Brain microvascular endothelial cell (primary cell): ENCODE data around the gene SLC34A2.

Experiments
- DNase-seq: peaks from one replicate; pipeline ENCODE4 v3.0.0-alpha.2; 2020
- H3K27ac ChIP-seq: fragments of 250-450 bp; sonication (Bioruptor Pico); 2 replicates; pipeline ENCODE4 v1.5.1; 2020; ENCODE audit warnings: mild to moderate bottlenecking, moderate library complexity
- H3K27me3 ChIP-seq: fragments of 250-450 bp; sonication (Bioruptor Pico); replicated peaks from 2 replicates; pipeline ENCODE4 v1.5.1; 2020; ENCODE audit warnings: mild to moderate bottlenecking
- H3K36me3 ChIP-seq: fragments of 250-450 bp; sonication (Bioruptor Pico); replicated peaks from 2 replicates; pipeline ENCODE4 v1.5.1; 2020; ENCODE audit warnings: mild to moderate bottlenecking
- H3K4me3 ChIP-seq: 2 replicates; pipeline ENCODE4 v1.5.1; 2011; ENCODE audit warnings: low read depth, mild to moderate bottlenecking, control low read depth, low read length, moderate library complexity
- in situ Hi-C: cut with HindIII; loops from 2 replicates; pipeline ENCODE4 v1.10.0; 2017; ENCODE audit warnings: low sequenced_read_pairs, low pct_ligation_motif_present
- TF ChIP-seq, protein P1 (sequence below): IDR thresholded peaks from 2 replicates; pipeline ENCODE4 v1.5.1; 2011; ENCODE audit warnings: low read depth, mild to moderate bottlenecking, moderate library complexity, low read length, control low read depth, inconsistent platforms; ENCODE audit errors: missing control alignments

The SLC34A2 gene

DNA sequence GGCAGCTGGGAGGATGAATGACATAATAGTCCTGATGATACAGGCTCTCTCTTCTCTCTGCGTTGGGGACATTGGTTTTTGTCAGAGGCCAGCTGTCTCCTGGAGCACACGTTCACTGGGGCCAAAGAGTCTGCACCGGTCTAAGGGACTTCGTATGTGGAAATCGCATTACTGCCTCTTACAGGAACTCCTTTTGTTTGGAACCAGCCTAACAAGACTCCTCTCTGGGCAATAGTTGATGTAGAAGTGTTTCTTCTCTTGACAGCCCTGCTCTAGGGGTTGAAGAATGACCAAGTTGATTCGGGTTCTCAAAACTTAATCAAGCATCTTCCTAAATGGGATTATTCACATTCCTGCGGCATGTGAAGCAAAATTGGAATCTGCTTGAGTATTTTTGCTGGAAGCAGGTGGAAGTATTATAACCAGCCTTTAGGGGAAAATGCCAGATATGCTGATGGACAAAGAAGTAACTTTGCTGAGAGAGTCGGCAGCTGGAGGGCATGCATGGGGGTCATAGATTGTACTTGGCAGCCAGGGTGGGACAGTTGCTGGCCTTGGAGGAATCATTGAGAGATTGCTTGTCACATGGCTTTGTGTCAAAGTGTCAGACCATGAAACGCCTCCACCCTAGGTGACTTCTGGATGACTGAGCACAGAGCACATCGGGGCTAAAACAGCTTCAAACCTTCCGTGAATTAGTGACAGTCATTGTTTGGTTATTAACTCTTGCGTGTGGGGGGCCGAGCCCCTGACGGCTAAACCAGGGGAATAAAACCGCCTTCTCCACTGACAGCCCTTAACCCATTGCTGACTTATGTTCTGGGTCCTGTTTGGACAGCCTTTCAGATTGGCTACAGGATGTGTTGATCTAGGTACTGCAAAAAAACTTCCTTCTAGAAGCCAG lies 34.4 kb upstream of the SLC34A2 start:
- Histone ChIP-seq H3K4me3 (no peak overlapping the region), H3K27ac (no peak overlapping the region), H3K27me3 (no peaks in the 10 kb centered on the region), H3K36me3 (no peaks in the 10 kb centered on the region)
- in situ Hi-C loops, result no loop called here
- TF ChIP-seq, protein P1, sequence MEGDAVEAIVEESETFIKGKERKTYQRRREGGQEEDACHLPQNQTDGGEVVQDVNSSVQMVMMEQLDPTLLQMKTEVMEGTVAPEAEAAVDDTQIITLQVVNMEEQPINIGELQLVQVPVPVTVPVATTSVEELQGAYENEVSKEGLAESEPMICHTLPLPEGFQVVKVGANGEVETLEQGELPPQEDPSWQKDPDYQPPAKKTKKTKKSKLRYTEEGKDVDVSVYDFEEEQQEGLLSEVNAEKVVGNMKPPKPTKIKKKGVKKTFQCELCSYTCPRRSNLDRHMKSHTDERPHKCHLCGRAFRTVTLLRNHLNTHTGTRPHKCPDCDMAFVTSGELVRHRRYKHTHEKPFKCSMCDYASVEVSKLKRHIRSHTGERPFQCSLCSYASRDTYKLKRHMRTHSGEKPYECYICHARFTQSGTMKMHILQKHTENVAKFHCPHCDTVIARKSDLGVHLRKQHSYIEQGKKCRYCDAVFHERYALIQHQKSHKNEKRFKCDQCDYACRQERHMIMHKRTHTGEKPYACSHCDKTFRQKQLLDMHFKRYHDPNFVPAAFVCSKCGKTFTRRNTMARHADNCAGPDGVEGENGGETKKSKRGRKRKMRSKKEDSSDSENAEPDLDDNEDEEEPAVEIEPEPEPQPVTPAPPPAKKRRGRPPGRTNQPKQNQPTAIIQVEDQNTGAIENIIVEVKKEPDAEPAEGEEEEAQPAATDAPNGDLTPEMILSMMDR, result no peak
- DNase-seq, result no peak

DNA sequence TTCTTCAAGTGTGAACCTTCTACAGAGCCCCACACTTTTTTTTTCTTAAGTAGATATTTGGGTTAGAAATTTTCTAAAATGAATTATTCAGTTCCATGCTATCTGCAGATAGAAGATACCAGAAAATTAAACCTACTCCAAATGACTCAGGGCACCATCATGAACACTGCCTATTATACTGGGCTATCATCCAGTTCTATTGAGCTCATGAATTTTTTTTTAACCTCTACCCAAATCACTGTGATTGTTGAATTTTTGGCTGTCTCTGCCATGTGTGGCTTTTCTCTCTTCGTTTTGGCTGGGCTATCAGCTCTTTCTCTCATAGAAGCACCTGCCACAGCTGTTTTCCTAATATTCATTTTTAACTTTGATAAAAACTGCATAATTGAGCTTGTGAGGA lies 31.0 kb upstream of the SLC34A2 start:
- Histone ChIP-seq H3K27ac (no peak overlapping the region), H3K4me3 (no peak overlapping the region), H3K27me3 (no peaks in the 10 kb centered on the region), H3K36me3 (no peaks in the 10 kb centered on the region)
- no peak for DNase-seq
- TF ChIP-seq, protein P1, result no peak
- in situ Hi-C loops, result no loop called here

DNA sequence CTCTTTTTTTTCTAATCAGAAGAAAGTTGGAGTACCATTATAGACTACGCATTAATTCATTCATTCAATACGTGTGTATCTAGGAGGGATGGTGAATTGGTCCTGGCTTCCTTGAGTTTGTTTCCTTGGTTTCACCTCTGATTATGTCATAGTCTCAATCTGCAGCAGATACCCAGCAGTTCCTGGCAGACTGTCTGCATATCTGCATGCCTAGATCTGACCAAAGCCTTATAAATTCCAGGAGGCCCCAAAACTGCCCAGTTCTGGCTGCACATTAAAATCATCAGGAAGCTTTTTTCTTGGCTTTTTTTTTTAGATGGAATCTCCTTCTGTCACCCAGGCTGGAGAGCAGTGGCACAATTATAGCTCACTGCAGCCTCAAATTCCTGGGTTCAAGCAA lies 27.2 kb upstream of the SLC34A2 start:
- no peaks in the 10 kb centered on the region for H3K27me3 ChIP-seq
- TF ChIP-seq, protein P1, result no peak
- H3K36me3 ChIP-seq, result no peaks in the 10 kb centered on the region
- no peak overlapping the region for H3K27ac ChIP-seq
- H3K4me3 ChIP-seq, result no peak overlapping the region
- in situ Hi-C loops, result no loop called here
- no peak for DNase-seq

DNA sequence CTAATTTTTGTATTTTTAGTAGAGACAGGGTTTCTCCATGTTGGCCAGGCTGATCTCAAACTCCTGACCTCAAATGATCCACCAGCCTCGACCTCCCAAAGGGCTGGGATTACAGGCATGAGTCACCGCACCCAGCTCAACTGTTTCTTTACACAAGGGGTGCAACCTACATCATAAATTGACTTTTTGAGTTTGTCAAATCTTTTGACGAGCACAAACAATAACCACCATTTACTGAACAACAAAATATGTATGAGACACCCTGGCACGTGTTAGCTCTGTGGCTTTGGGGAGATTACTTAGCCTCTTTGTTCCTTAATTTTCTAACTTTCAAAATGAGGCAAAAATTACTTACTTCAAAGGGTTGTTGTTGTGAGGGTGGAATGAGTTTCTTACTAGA lies 23.5 kb upstream of the SLC34A2 start:
- Histone ChIP-seq H3K4me3 (no peak overlapping the region), H3K36me3 (no peaks in the 10 kb centered on the region), H3K27ac (no peak overlapping the region), H3K27me3 (no peaks in the 10 kb centered on the region)
- TF ChIP-seq, protein P1, result no peak
- DNase-seq, result no peak
- in situ Hi-C loops, result no loop called here

DNA sequence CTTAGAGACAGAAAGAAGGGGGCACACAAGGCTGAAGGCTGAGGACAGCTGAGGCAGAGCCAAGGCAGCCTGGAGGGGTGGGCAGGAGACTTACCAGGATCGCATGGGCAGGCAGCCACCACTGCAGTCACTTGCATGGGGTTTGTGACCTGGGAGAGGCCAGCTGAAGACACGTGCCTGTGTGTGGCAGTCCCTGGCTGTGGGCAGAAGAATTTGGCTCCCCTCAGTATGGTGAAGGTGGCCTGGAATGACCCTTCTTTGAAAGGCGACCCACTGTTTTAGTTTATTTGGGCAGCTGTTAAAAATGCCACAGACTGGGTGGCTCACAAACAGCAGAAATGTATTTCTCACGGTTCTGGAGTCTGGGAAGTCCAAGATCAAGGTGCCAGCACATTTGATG lies 22.1 kb upstream of the SLC34A2 start:
- Histone ChIP-seq H3K27ac (no peak overlapping the region), H3K27me3 (no peaks in the 10 kb centered on the region)
- in situ Hi-C loops, result no loop called here

More for the DNA sequence above, 22.1 kb upstream of the SLC34A2 start:
- Histone ChIP-seq H3K36me3 (no peaks in the 10 kb centered on the region), H3K4me3 (no peak overlapping the region)
- DNase-seq, result no peak
- TF ChIP-seq, protein P1, result no peak
